ENCODE results near the gene MAGI2. TPM values are rescaled to one million over a fixed set of nuclear protein-coding genes. Genes with fewer than 3 reads are reported as not detected.

Gene MAGI2
- total RNA-seq, 1 experiment from 2014 or later, result 0.52 TPM

- Mint-ChIP-seq H3K4me1 (ENCODE audit: low read depth, unreplicated experiment) (no peaks in the 10 kb centered on the region), H3K27me3 (ENCODE audit: unreplicated experiment) (no peaks in the 10 kb centered on the region), H3K27ac (ENCODE audit: unreplicated experiment) (no peak overlapping the region), H3K9me3 (ENCODE audit: low read depth, unreplicated experiment) (peaks cover under 1% of the 10 kb centered on the region), H3K36me3 (ENCODE audit: insufficient read depth, unreplicated experiment) (no peaks in the 10 kb centered on the region), H3K4me3 (ENCODE audit: low read depth, unreplicated experiment) (no peak overlapping the region)
- DNase-seq, result no peak
- TF ChIP-seq CTCF (IDR thresholded peaks at IDR 0.05; ENCODE audit: unreplicated experiment), result no peak
- BruUV-seq (replicated peaks), result no TSS peak
- intact Hi-C loops (cut with micrococcal nuclease; ENCODE audit: unreplicated experiment), result no loop called here
- CTCF ChIA-PET, result no interaction called here
Measured at GRCh38 chr7:78864339-78864738, 589.1 kb downstream of the MAGI2 start.

- H3K36me3 Mint-ChIP-seq (ENCODE audit: insufficient read depth, unreplicated experiment), result no peaks in the 10 kb centered on the region
- H3K27ac Mint-ChIP-seq (ENCODE audit: unreplicated experiment), result no peak overlapping the region
- no peaks in the 10 kb centered on the region for H3K27me3 Mint-ChIP-seq (ENCODE audit: unreplicated experiment)
- H3K4me1 Mint-ChIP-seq (ENCODE audit: low read depth, unreplicated experiment), result no peaks in the 10 kb centered on the region
- intact Hi-C loops (cut with micrococcal nuclease; ENCODE audit: unreplicated experiment), result no loop called here
- CTCF ChIA-PET, result no interaction called here
- BruUV-seq (replicated peaks), result no TSS peak
- no peak for TF ChIP-seq CTCF (IDR thresholded peaks at IDR 0.05; ENCODE audit: unreplicated experiment)
- no peaks in the 10 kb centered on the region for H3K9me3 Mint-ChIP-seq (ENCODE audit: low read depth, unreplicated experiment)
- DNase-seq, result no peak
- no peak overlapping the region for H3K4me3 Mint-ChIP-seq (ENCODE audit: low read depth, unreplicated experiment)
Measured at GRCh38 chr7:78863281-78863680, 590.2 kb downstream of the MAGI2 start.

GRCh38 chr7:78862411-78862900 is 591.0 kb downstream of the MAGI2 start:
- TF ChIP-seq CTCF (IDR thresholded peaks at IDR 0.05; ENCODE audit: unreplicated experiment), result no peak
- no peaks in the 10 kb centered on the region for H3K27me3 Mint-ChIP-seq (ENCODE audit: unreplicated experiment)
- H3K9me3 Mint-ChIP-seq (ENCODE audit: low read depth, unreplicated experiment), result no peaks in the 10 kb centered on the region
- DNase-seq, result no peak
- no peaks in the 10 kb centered on the region for H3K4me1 Mint-ChIP-seq (ENCODE audit: low read depth, unreplicated experiment)
- no peak overlapping the region for H3K4me3 Mint-ChIP-seq (ENCODE audit: low read depth, unreplicated experiment)
- BruUV-seq (replicated peaks), result no TSS peak
- H3K36me3 Mint-ChIP-seq (ENCODE audit: insufficient read depth, unreplicated experiment), result no peaks in the 10 kb centered on the region
- intact Hi-C loops (cut with micrococcal nuclease; ENCODE audit: unreplicated experiment), result no loop called here
- H3K27ac Mint-ChIP-seq (ENCODE audit: unreplicated experiment), result no peak overlapping the region
- CTCF ChIA-PET, result no interaction called here

GRCh38 chr7:78852951-78853350 is 600.5 kb downstream of the MAGI2 start:
- no peak for DNase-seq
- CTCF ChIA-PET, result no interaction called here
- no peaks in the 10 kb centered on the region for H3K36me3 Mint-ChIP-seq (ENCODE audit: insufficient read depth, unreplicated experiment)
- H3K27ac Mint-ChIP-seq (ENCODE audit: unreplicated experiment), result no peak overlapping the region
- TF ChIP-seq CTCF (IDR thresholded peaks at IDR 0.05; ENCODE audit: unreplicated experiment), result no peak
- no TSS peak for BruUV-seq (replicated peaks)
- H3K27me3 Mint-ChIP-seq (ENCODE audit: unreplicated experiment), result no peaks in the 10 kb centered on the region
- H3K4me3 Mint-ChIP-seq (ENCODE audit: low read depth, unreplicated experiment), result no peak overlapping the region
- no peaks in the 10 kb centered on the region for H3K4me1 Mint-ChIP-seq (ENCODE audit: low read depth, unreplicated experiment)
- no peaks in the 10 kb centered on the region for H3K9me3 Mint-ChIP-seq (ENCODE audit: low read depth, unreplicated experiment)
- intact Hi-C loops (cut with micrococcal nuclease; ENCODE audit: unreplicated experiment), result no loop called here
